HepG2 (cell line): ENCODE measurements around the gene RPS10. TPM values are rescaled to one million over a fixed set of nuclear protein-coding genes. Genes with fewer than 3 reads are reported as not detected.

Source experiments
- ATAC-seq: fragments of 200-7000 bp; cut with Tn5 transposase; 3 replicates; pipeline ENCODE4 v1.9.1; 2020; ENCODE audit warnings: mild to moderate bottlenecking, moderate library complexity
- BruUV-seq: library from RNA; stranded (reverse); fragments of 400-500 nt; replicated peaks from 2 replicates; lab custom pipeline; 2021; lab: Mats Ljungman, UMichigan
- CTCF ChIA-PET: fragments of 300-600 bp; formaldehyde crosslinking; extraction: SDS; loops from one replicate; lab custom pipeline; 2021; ENCODE audit warnings: low total read pairs, inconsistent platforms, low intra/inter-chr PET ratio; lab: Yijun Ruan, JAX
- POLR2A ChIA-PET: fragments of 350-600 bp; sonication (Branson Sonifier 250); formaldehyde crosslinking; loops from one replicate; lab custom pipeline; 2020; ENCODE audit warnings: antibody characterized with exemption, inconsistent platforms; lab: Yijun Ruan, JAX
- DNase-seq: peaks from one replicate; pipeline ENCODE4 v3.0.0-alpha.2; 2015; ENCODE audit warnings: low spot score
- FAIRE-seq: peaks from 3 replicates; lab custom pipeline; 2011; peaks lifted over from hg19 to GRCh38; lab: Jason Lieb, UNC
- H2AFZ ChIP-seq: one replicate; pipeline ENCODE4 v1.6.1; 2011; ENCODE audit warnings: low read length, inconsistent platforms
- H3K27ac ChIP-seq: fragments of 300-600 bp; 3 replicates; pipeline ENCODE4 v1.8.0; 2011; ENCODE audit warnings: mixed run types, mild to moderate bottlenecking, mixed read lengths, low read length, inconsistent platforms; ENCODE audit not compliant: insufficient read depth; ENCODE audit errors: extremely low read length
- H3K27me3 ChIP-seq, 2 experiments: fragments of 200-600 bp in 1 of 2; 2 replicates in 1 of 2; 3 replicates in 1 of 2; pipeline versions ENCODE4 v1.6.0 to v1.8.0; 2011; ENCODE audit warnings: low read length in 2 of 2, mild to moderate bottlenecking in 2 of 2, moderate library complexity in 2 of 2, inconsistent platforms in 1 of 2; ENCODE audit not compliant: insufficient read depth in 2 of 2, control insufficient read depth in 1 of 2
- H3K36me3 ChIP-seq, 2 experiments: fragments of 200-600 bp in 1 of 2; replicated peaks in 1 of 2; 2 replicates in 1 of 2; 3 replicates in 1 of 2; pipeline versions ENCODE4 v1.5.1 to v1.8.0; 2011; ENCODE audit warnings: low read length in 2 of 2, inconsistent platforms in 1 of 2; ENCODE audit not compliant: insufficient read depth in 2 of 2, control insufficient read depth in 1 of 2
- H3K4me1 ChIP-seq: 2 replicates; pipeline ENCODE4 v1.5.1; 2012; ENCODE audit warnings: low read length, inconsistent platforms; ENCODE audit not compliant: insufficient read depth
- H3K4me2 ChIP-seq: 2 replicates; pipeline ENCODE4 v1.6.0; 2011; ENCODE audit warnings: low read depth, low read length, inconsistent platforms
- H3K4me3 ChIP-seq, 3 experiments: fragments of 200-600 bp in 1 of 3; sonication (generic), shearing (Covaris generic) in 1 of 3; replicated peaks in 1 of 3; 2 replicates each; pipeline ENCODE4 v1.5.1; 2011 to 2016; ENCODE audit warnings: low read length in 3 of 3, inconsistent platforms in 2 of 3, low read depth in 2 of 3, mild to moderate bottlenecking in 2 of 3, control low read depth in 1 of 3, mixed read lengths in 1 of 3; ENCODE audit not compliant: insufficient read depth in 1 of 3
- H3K79me2 ChIP-seq: one replicate; pipeline ENCODE4 v1.6.1; 2011; ENCODE audit warnings: low read length, inconsistent platforms; ENCODE audit not compliant: insufficient read depth
- H3K9ac ChIP-seq: 2 replicates; pipeline ENCODE4 v1.6.0; 2011; ENCODE audit warnings: mild to moderate bottlenecking, low read depth, low read length, inconsistent platforms; ENCODE audit not compliant: insufficient read depth
- H3K9me3 ChIP-seq: 2 replicates; pipeline ENCODE4 v1.5.1; 2012; ENCODE audit warnings: mild to moderate bottlenecking, low read length
- H4K20me1 ChIP-seq: 2 replicates; pipeline ENCODE4 v1.6.0; 2011; ENCODE audit warnings: inconsistent platforms, mild to moderate bottlenecking, low read length, moderate library complexity; ENCODE audit not compliant: insufficient read depth
- MAFK ChIP-seq, 2 experiments: IDR thresholded peaks in 1 of 2; conservative IDR thresholded peaks in 1 of 2; 2 replicates each; pipeline ENCODE4 v1.6.1; 2011; ENCODE audit warnings: improper control_type of control experiment in 2 of 2, low read length in 2 of 2
- NFATC3 ChIP-seq: sonication (generic); formaldehyde crosslinking; IDR thresholded peaks from 2 replicates; pipeline ENCODE4 v1.5.1; 2020; ENCODE audit warnings: mild to moderate bottlenecking, missing genetic modification reagents
- ZNF382 ChIP-seq: sonication (generic); formaldehyde crosslinking; IDR thresholded peaks from 2 replicates; pipeline ENCODE4 v1.5.0; 2020; ENCODE audit warnings: missing genetic modification reagents, mild to moderate bottlenecking, borderline replicate concordance
- ZNF44 ChIP-seq: sonication (generic); formaldehyde crosslinking; IDR thresholded peaks from 2 replicates; pipeline ENCODE4 v1.5.1; 2020; ENCODE audit warnings: mild to moderate bottlenecking, missing genetic modification reagents
- ZSCAN22 ChIP-seq: sonication (generic); formaldehyde crosslinking; IDR thresholded peaks from 2 replicates; pipeline ENCODE4 v1.4.0; 2020; ENCODE audit warnings: mild to moderate bottlenecking, missing genetic modification reagents
- WGBS: methylation state at CpG from one replicate; pipeline ENCODE4 v1.1.6; 2017; ENCODE audit warnings: low lambda C conversion rate; 5-methylcytosine and 5-hydroxymethylcytosine counted together
- in situ Hi-C: cut with HindIII; loops from 2 replicates; pipeline ENCODE4 v1.10.0; 2017; ENCODE audit warnings: low pct_unique_long_range_greater_than_20kb; ENCODE audit not compliant: extremely low pct_ligation_motif_present
- intact Hi-C: fragments of 100-400 bp; cut with micrococcal nuclease; formaldehyde crosslinking; loops from one replicate; pipeline ENCODE4 v1.10.0; 2022; ENCODE audit not compliant: unreplicated experiment
- polyA plus RNA-seq, 8 experiments: library from polyadenylated mRNA; depleted of rRNA in 3 of 8; stranded (reverse) in 7 of 8; unstranded in 1 of 8; fragments of >200 nt; fragmentation: Illumina TruSeq in 4 of 8; extraction: Trizol in 4 of 8; gene quantifications; 2 replicates each; pipeline versions ENCODE4 v1.2.1 to v1.2.3, GENCODE V29; 2011 to 2016; ENCODE audit warnings: low read depth in 4 of 8, missing spikeins in 1 of 8, mixed read lengths in 1 of 8; ENCODE audit not compliant: insufficient read depth in 1 of 8
- total RNA-seq, 5 experiments: library from RNA; depleted of rRNA; stranded (reverse); fragments of >200 nt; fragmentation: Illumina TruSeq; extraction: Trizol; gene quantifications; 2 replicates each; pipeline ENCODE4 v1.2.3, GENCODE V29; 2016; ENCODE audit warnings: low read depth in 1 of 5
- TF ChIP-seq, protein P1 (sequence below): sonication (generic); formaldehyde crosslinking; IDR thresholded peaks from 2 replicates; pipeline ENCODE4 v1.9.0; 2021; ENCODE audit warnings: missing genetic modification reagents, mild to moderate bottlenecking, borderline replicate concordance
- TF ChIP-seq, protein P2 (sequence below): sonication (generic); formaldehyde crosslinking; IDR thresholded peaks from 2 replicates; pipeline ENCODE4 v1.4.0; 2020; ENCODE audit warnings: missing genetic modification reagents
- TF ChIP-seq, protein P3 (sequence below): sonication (generic); formaldehyde crosslinking; IDR thresholded peaks from 2 replicates; pipeline ENCODE4 v1.5.1; 2020; ENCODE audit warnings: mild to moderate bottlenecking, missing genetic modification reagents, moderate library complexity

RPS10 gene
- total and polyA plus RNA-seq, 2 of the 13 experiments (the other 11 are each of a cell fraction or from before 2014, with no cell fraction given), result 2,909 to 4,648 TPM

DNA sequence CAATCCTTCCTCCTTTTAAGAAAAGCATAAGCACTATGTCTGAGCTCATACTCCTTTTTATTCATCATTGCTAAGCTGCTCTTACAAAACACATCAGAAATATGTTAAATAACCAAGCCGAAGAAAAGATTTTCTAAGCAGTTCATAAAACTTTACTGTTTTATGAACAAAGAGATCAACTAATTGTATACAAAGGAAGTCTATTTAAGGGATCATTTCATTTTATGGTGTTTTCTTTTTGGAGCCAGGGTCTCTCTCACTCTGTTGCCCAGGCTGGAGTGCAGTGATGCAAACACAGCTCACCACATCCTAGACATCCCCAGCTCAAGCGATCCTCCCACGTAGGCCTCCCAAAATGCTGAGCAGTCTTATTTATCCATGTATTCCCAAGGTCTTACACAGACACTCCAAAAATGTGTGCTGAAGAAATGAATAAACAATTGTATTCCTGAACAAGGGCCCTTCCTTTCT lies 42.7 kb downstream of the RPS10 start:
- peaks cover 87% of the 10 kb centered on the region for H3K79me2 ChIP-seq
- DNase-seq (peak; percentile 26), FAIRE-seq (no peak), ATAC-seq (no peak)
- H2AFZ ChIP-seq, result no peak overlapping the region
- no peak overlapping the region for H3K9ac ChIP-seq
- H3K4me3 ChIP-seq, result no peak overlapping the region
- CTCF ChIA-PET, result no interaction called here
- peak overlapping the region; percentile 7 for H3K27ac ChIP-seq
- intact Hi-C loops (no loop called here), in situ Hi-C loops (no loop called here)
- H3K36me3 ChIP-seq, result peaks cover 2 to 16% of the 10 kb centered on the region in 2 experiments; a peak in 3 of 5 replicates
- POLR2A ChIA-PET, result interaction anchor here (0.9 to 1.3 kb wide), 2 partner anchors 32 to 75 kb away, joined by 4 read pairs; no protein-coding TSS in a partner anchor
- no peak overlapping the region for H3K4me2 ChIP-seq
- WGBS, result 81% methylated on average over 3 of the region's 3 CpGs
- H3K4me1 ChIP-seq, result peaks cover 57% of the 10 kb centered on the region
- H3K27me3 ChIP-seq, result no peaks in the 10 kb centered on the region
- H3K9me3 ChIP-seq, result no peaks in the 10 kb centered on the region
- BruUV-seq, result no TSS peak
- TF ChIP-seq MAFK (conservative IDR thresholded peaks at IDR 0.05 in 1 of 2, IDR thresholded peaks at IDR 0.05 in 1 of 2; ENCODE audit: low read length in 2 of 2) (peak; percentile 28 to 51; a peak in 1 of 4 replicates), ZNF44 (CRISPR knock-in tag) (no peak)
- H4K20me1 ChIP-seq, result peaks cover 30% of the 10 kb centered on the region

DNA sequence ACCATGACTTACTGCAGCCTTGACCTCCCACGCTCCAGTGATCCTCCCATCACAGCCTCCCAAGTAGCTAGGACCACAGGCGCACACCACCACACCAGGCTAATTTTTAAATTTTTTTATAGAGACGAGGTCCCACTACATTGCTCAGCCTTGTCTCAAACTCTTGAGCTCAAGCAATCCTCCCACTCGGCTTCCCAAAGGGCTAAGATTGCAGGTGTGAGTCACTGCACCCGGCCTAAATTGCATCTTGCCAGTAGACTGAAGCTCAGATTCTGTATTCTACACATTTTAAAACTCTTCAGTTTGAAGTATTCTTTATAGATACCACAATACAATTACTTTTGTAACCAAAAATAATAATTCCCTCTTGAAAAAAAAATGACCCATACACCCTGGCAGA lies 44.8 kb downstream of the RPS10 start:
- CTCF ChIA-PET, result no interaction called here
- H3K4me3 ChIP-seq, result no peak overlapping the region
- ATAC-seq, result no peak
- H3K27me3 ChIP-seq, result no peaks in the 10 kb centered on the region
- H3K4me2 ChIP-seq, result no peak overlapping the region
- no peak overlapping the region for H2AFZ ChIP-seq
- BruUV-seq, result no TSS peak
- intact Hi-C loops, result no loop called here
- in situ Hi-C loops, result no loop called here
- H3K27ac ChIP-seq, result no peak overlapping the region
- peaks cover 44% of the 10 kb centered on the region for H3K4me1 ChIP-seq
- peaks cover 20% of the 10 kb centered on the region for H4K20me1 ChIP-seq
- TF ChIP-seq, protein P1, sequence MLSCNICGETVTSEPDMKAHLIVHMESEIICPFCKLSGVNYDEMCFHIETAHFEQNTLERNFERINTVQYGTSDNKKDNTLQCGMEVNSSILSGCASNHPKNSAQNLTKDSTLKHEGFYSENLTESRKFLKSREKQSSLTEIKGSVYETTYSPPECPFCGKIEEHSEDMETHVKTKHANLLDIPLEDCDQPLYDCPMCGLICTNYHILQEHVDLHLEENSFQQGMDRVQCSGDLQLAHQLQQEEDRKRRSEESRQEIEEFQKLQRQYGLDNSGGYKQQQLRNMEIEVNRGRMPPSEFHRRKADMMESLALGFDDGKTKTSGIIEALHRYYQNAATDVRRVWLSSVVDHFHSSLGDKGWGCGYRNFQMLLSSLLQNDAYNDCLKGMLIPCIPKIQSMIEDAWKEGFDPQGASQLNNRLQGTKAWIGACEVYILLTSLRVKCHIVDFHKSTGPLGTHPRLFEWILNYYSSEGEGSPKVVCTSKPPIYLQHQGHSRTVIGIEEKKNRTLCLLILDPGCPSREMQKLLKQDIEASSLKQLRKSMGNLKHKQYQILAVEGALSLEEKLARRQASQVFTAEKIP (CRISPR knock-in tag), result no peak
- TF ChIP-seq ZSCAN22 (CRISPR knock-in tag) (no peak), NFATC3 (CRISPR knock-in tag) (no peak), ZNF382 (CRISPR knock-in tag) (no peak)
- TF ChIP-seq, protein P2, sequence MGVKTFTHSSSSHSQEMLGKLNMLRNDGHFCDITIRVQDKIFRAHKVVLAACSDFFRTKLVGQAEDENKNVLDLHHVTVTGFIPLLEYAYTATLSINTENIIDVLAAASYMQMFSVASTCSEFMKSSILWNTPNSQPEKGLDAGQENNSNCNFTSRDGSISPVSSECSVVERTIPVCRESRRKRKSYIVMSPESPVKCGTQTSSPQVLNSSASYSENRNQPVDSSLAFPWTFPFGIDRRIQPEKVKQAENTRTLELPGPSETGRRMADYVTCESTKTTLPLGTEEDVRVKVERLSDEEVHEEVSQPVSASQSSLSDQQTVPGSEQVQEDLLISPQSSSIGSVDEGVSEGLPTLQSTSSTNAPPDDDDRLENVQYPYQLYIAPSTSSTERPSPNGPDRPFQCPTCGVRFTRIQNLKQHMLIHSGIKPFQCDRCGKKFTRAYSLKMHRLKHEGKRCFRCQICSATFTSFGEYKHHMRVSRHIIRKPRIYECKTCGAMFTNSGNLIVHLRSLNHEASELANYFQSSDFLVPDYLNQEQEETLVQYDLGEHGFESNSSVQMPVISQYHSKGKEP, result no peak
- TF ChIP-seq, protein P3, sequence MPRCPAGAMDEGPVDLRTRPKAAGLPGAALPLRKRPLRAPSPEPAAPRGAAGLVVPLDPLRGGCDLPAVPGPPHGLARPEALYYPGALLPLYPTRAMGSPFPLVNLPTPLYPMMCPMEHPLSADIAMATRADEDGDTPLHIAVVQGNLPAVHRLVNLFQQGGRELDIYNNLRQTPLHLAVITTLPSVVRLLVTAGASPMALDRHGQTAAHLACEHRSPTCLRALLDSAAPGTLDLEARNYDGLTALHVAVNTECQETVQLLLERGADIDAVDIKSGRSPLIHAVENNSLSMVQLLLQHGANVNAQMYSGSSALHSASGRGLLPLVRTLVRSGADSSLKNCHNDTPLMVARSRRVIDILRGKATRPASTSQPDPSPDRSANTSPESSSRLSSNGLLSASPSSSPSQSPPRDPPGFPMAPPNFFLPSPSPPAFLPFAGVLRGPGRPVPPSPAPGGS, result no peak
- TF ChIP-seq, all 625 proteins: peak for 0
- no peak for DNase-seq
- H3K36me3 ChIP-seq, result peaks cover 2 to 16% of the 10 kb centered on the region in 2 experiments; a peak in 3 of 5 replicates
- H3K9me3 ChIP-seq, result no peaks in the 10 kb centered on the region
- peaks cover 87% of the 10 kb centered on the region for H3K79me2 ChIP-seq
- no peak for FAIRE-seq
- no peak overlapping the region for H3K9ac ChIP-seq
- POLR2A ChIA-PET, result interaction anchor here (1.5 kb wide), 1 partner anchor 77 kb away, joined by 6 read pairs; no protein-coding TSS in a partner anchor
- 98% methylated on average over 5 of the region's 5 CpGs for WGBS
